Endothelial cell of umbilical vein (primary cell): ENCODE measurements around the gene TMEM74B. TPM values are rescaled to one million over a fixed set of nuclear protein-coding genes. Genes with fewer than 3 reads are reported as not detected.

ENCODE experiments used
- BruUV-seq: library from RNA; stranded (reverse); fragments of 400-500 nt; replicated peaks from 2 replicates; lab custom pipeline; 2021; lab: Mats Ljungman, UMichigan
- CTCF ChIA-PET: fragments of 300-600, 350-600 bp; sonication (Branson Sonifier 250); formaldehyde crosslinking; loops from one replicate; lab custom pipeline; 2021; ENCODE audit warnings: antibody characterized with exemption, inconsistent platforms; lab: Charles Lee
- POLR2A ChIA-PET: fragments of 300-600, 350-600 bp; sonication (Branson Sonifier 250); formaldehyde crosslinking; loops from one replicate; lab custom pipeline; 2021; ENCODE audit warnings: antibody characterized with exemption, inconsistent platforms; lab: Charles Lee
- DNase-seq: peaks from one replicate; pipeline ENCODE4 v3.0.0-alpha.2; 2011; ENCODE audit warnings: low read depth, low spot score
- FAIRE-seq: peaks from 2 replicates; lab custom pipeline; 2011; peaks lifted over from hg19 to GRCh38; lab: Jason Lieb, UNC
- H2AFZ ChIP-seq: 2 replicates; pipeline ENCODE4 v1.6.0; 2012; ENCODE audit warnings: low read depth, low read length, control low read depth, inconsistent platforms
- H3K27ac ChIP-seq: 2 replicates; pipeline ENCODE4 v1.5.1; 2011; ENCODE audit warnings: low read depth, mild to moderate bottlenecking, control low read depth, low read length, moderate library complexity; ENCODE audit not compliant: insufficient read depth
- H3K27me3 ChIP-seq, 2 experiments: 2 replicates each; pipeline versions ENCODE4 v1.6.0 to v1.6.1; 2011; ENCODE audit warnings: low read length in 2 of 2, mixed read lengths in 1 of 2; ENCODE audit not compliant: control insufficient read depth in 2 of 2, insufficient read depth in 2 of 2
- H3K36me3 ChIP-seq, 2 experiments: 2 replicates in 1 of 2; 3 replicates in 1 of 2; pipeline ENCODE4 v1.5.1; 2011; ENCODE audit warnings: low read length in 2 of 2, mild to moderate bottlenecking in 1 of 2, moderate library complexity in 1 of 2; ENCODE audit not compliant: control insufficient read depth in 2 of 2, insufficient read depth in 2 of 2; ENCODE audit errors: extremely low read depth in 1 of 2
- H3K4me1 ChIP-seq: 3 replicates; pipeline ENCODE4 v1.5.1; 2011; ENCODE audit warnings: mild to moderate bottlenecking, low read length; ENCODE audit not compliant: control insufficient read depth, insufficient read depth; ENCODE audit errors: extremely low read depth
- H3K4me2 ChIP-seq: 2 replicates; pipeline ENCODE4 v1.6.1; 2011; ENCODE audit warnings: low read length, control low read depth, mixed read lengths; ENCODE audit not compliant: insufficient read depth
- H3K4me3 ChIP-seq, 3 experiments: fragments of 200-600 bp in 1 of 3; sonication (generic), shearing (Covaris generic) in 1 of 3; replicated peaks in 1 of 3; 2 replicates each; pipeline ENCODE4 v1.5.1; 2011 to 2016; ENCODE audit warnings: control low read depth in 3 of 3, low read length in 3 of 3, mild to moderate bottlenecking in 2 of 3, inconsistent platforms in 1 of 3, low read depth in 1 of 3, moderate library complexity in 1 of 3; ENCODE audit not compliant: insufficient read depth in 1 of 3
- H3K79me2 ChIP-seq: 2 replicates; pipeline ENCODE4 v1.6.0; 2012; ENCODE audit warnings: low read length, inconsistent platforms; ENCODE audit not compliant: control insufficient read depth, insufficient read depth
- H3K9ac ChIP-seq: replicated peaks from 2 replicates; pipeline ENCODE3; 2011; ENCODE audit warnings: low read length, control low read depth; ENCODE audit not compliant: insufficient read depth; ENCODE audit errors: extremely low read depth
- H3K9me1 ChIP-seq: replicated peaks from 3 replicates; pipeline ENCODE4 v1.6.0; 2011; ENCODE audit warnings: mild to moderate bottlenecking, low read length; ENCODE audit not compliant: control insufficient read depth, insufficient read depth; ENCODE audit errors: extremely low read depth
- H3K9me3 ChIP-seq: replicated peaks from 2 replicates; pipeline ENCODE4 v1.5.1; 2012; ENCODE audit warnings: low read length, inconsistent platforms; ENCODE audit not compliant: control insufficient read depth, insufficient read depth
- H4K20me1 ChIP-seq: replicated peaks from 2 replicates; pipeline ENCODE3; 2011; ENCODE audit warnings: mild to moderate bottlenecking, low read length; ENCODE audit not compliant: control insufficient read depth, insufficient read depth; ENCODE audit errors: extremely low read depth
- EZH2 ChIP-seq: IDR thresholded peaks from 2 replicates; pipeline ENCODE4 v1.6.1; 2012; ENCODE audit warnings: borderline replicate concordance, low read depth, mild to moderate bottlenecking, moderate library complexity, low read length, inconsistent platforms; ENCODE audit not compliant: severe bottlenecking
- FOS ChIP-seq: IDR thresholded peaks from 2 replicates; pipeline ENCODE4 v1.6.1; 2011; ENCODE audit warnings: mild to moderate bottlenecking, low read length, moderate library complexity, borderline replicate concordance; ENCODE audit not compliant: insufficient read depth
- GATA2 ChIP-seq: IDR thresholded peaks from 2 replicates; pipeline ENCODE4 v1.7.0; 2011; ENCODE audit warnings: low read depth, mild to moderate bottlenecking, moderate library complexity, mixed read lengths, low read length; ENCODE audit not compliant: insufficient read length, insufficient read depth
- JUN ChIP-seq: IDR thresholded peaks from 2 replicates; pipeline ENCODE4 v1.6.1; 2011; ENCODE audit warnings: borderline replicate concordance, low read depth; ENCODE audit not compliant: insufficient read length, insufficient read depth
- MYC ChIP-seq: IDR thresholded peaks from one replicate; pipeline ENCODE4 v1.6.1; 2011; ENCODE audit warnings: mild to moderate bottlenecking, low read depth, low read length
- POLR2A ChIP-seq: IDR thresholded peaks from 2 replicates; pipeline ENCODE4 v1.6.1; 2012; ENCODE audit warnings: low read depth, mild to moderate bottlenecking, control low read depth, low read length
- POLR2AphosphoS5 ChIP-seq: IDR thresholded peaks from 2 replicates; pipeline ENCODE4 v1.6.1; 2012; ENCODE audit warnings: low read depth, mild to moderate bottlenecking, control low read depth, low read length, moderate library complexity; ENCODE audit not compliant: insufficient read depth
- dilution Hi-C: fragments of 300-500 bp; cut with MboI; formaldehyde crosslinking; loops from one replicate; pipeline ENCODE4 v1.15.0; 2019; ENCODE audit warnings: low sequenced_read_pairs; ENCODE audit not compliant: extremely low pct_ligation_motif_present
- intact Hi-C: fragments of 100-400 bp; cut with micrococcal nuclease; formaldehyde crosslinking; loops from one replicate; pipeline ENCODE4 v1.10.0; 2022
- polyA plus RNA-seq, 4 experiments: library from polyadenylated mRNA; depleted of rRNA in 3 of 4; stranded (reverse) in 3 of 4; unstranded in 1 of 4; fragments of >200 nt; gene quantifications; 2 replicates each; pipeline versions ENCODE4 v1.2.1 to v1.2.3, GENCODE V29; 2011 to 2012; ENCODE audit warnings: missing spikeins in 1 of 4
- total RNA-seq: library from RNA; stranded (reverse); gene quantifications from 2 replicates; pipeline ENCODE4 v1.2.3, GENCODE V29; 2021
- TF ChIP-seq, protein P1 (sequence below), 2 donors: IDR thresholded peaks; 1 replicate in 1 of 2; 2 replicates in 1 of 2; pipeline ENCODE4 v1.5.1; 2011; ENCODE audit warnings: low read length in 2 of 2, mild to moderate bottlenecking in 2 of 2, moderate library complexity in 2 of 2, control low read depth in 1 of 2, inconsistent platforms in 1 of 2, low read depth in 1 of 2; ENCODE audit not compliant: insufficient read depth in 1 of 2; ENCODE audit errors: extremely low read depth in 1 of 2
- TF ChIP-seq, protein P2 (sequence below): IDR thresholded peaks from 2 replicates; pipeline ENCODE4 v1.6.1; 2011; ENCODE audit not compliant: insufficient read depth, insufficient read length

Gene TMEM74B
- total and polyA plus RNA-seq, 2 donors (not counting 3 experiments of a cell fraction or from before 2014, with no cell fraction given) = 0.26 to 1.1 TPM

- Histone ChIP-seq H2AFZ (no peak overlapping the region), H3K27ac (no peak overlapping the region), H3K4me1 (no peaks in the 10 kb centered on the region), H3K4me3 (no peak overlapping the region), H3K9me1 (no peaks in the 10 kb centered on the region), H4K20me1 (no peaks in the 10 kb centered on the region), H3K9me3 (no peaks in the 10 kb centered on the region), H3K36me3 (peaks cover 0 to 5% of the 10 kb centered on the region in 2 experiments), H3K4me2 (no peak overlapping the region), H3K27me3 (no peaks in the 10 kb centered on the region), H3K9ac (no peak overlapping the region), H3K79me2 (no peaks in the 10 kb centered on the region)
- no peak for FAIRE-seq
- ChIA-PET CTCF (interaction anchor here (1.0 to 1.2 kb wide), 2 partner anchors 9 to 31 kb away, joined by 3 read pairs; no protein-coding TSS in a partner anchor), POLR2A (no interaction called here)
- intact Hi-C loops (no loop called here), dilution Hi-C loops (no loop called here)
- DNase-seq = no peak
- no TSS peak for BruUV-seq
- TF ChIP-seq EZH2 (no peak), POLR2A (no peak), GATA2 (no peak), FOS (no peak), POLR2AphosphoS5 (no peak), JUN (no peak), MYC (no peak)
- TF ChIP-seq, protein P1, sequence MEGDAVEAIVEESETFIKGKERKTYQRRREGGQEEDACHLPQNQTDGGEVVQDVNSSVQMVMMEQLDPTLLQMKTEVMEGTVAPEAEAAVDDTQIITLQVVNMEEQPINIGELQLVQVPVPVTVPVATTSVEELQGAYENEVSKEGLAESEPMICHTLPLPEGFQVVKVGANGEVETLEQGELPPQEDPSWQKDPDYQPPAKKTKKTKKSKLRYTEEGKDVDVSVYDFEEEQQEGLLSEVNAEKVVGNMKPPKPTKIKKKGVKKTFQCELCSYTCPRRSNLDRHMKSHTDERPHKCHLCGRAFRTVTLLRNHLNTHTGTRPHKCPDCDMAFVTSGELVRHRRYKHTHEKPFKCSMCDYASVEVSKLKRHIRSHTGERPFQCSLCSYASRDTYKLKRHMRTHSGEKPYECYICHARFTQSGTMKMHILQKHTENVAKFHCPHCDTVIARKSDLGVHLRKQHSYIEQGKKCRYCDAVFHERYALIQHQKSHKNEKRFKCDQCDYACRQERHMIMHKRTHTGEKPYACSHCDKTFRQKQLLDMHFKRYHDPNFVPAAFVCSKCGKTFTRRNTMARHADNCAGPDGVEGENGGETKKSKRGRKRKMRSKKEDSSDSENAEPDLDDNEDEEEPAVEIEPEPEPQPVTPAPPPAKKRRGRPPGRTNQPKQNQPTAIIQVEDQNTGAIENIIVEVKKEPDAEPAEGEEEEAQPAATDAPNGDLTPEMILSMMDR (IDR thresholded peaks at IDR 0.05; ENCODE audit: extremely low read depth in 1 of 2, insufficient read depth in 1 of 2, low read depth in 1 of 2, low read length in 2 of 2) = no peak
- TF ChIP-seq, protein P2, sequence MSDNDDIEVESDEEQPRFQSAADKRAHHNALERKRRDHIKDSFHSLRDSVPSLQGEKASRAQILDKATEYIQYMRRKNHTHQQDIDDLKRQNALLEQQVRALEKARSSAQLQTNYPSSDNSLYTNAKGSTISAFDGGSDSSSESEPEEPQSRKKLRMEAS = no peak
Observed at GRCh38 chr20:1154691-1155090, 30.1 kb downstream of the TMEM74B start.
